HEK293 (cell line): ENCODE data around the gene MSRB1.

Experiments used
- CTCF ChIA-PET: fragments of 350-600 bp; formaldehyde crosslinking; extraction: SDS; loops from one replicate; lab custom pipeline; 2021; ENCODE audit warnings: antibody characterized with exemption; lab: Yijun Ruan, JAX
- POLR2A ChIA-PET: fragments of 300-600 bp; formaldehyde crosslinking; extraction: SDS; loops from one replicate; lab custom pipeline; 2020; ENCODE audit warnings: antibody characterized with exemption, inconsistent platforms; lab: Yijun Ruan, JAX
- H3K27ac ChIP-seq: fragments of 200-500 bp; sonication (Bioruptor generic); 2 replicates; pipeline ENCODE4 v1.5.1; 2014; ENCODE audit warnings: low read depth, low read length, control low read depth, inconsistent platforms; ENCODE audit errors: extremely low read depth
- H3K36me3 ChIP-seq, 2 experiments: fragments of 200-500 bp in 1 of 2; sonication (Bioruptor generic) in 1 of 2; 1 replicate in 1 of 2; 2 replicates in 1 of 2; pipeline ENCODE4 v1.5.1; 2014 to 2017; ENCODE audit warnings: inconsistent platforms in 2 of 2, low read length in 2 of 2; ENCODE audit not compliant: control insufficient read depth in 2 of 2, insufficient read depth in 1 of 2
- H3K4me1 ChIP-seq: fragments of 200-500 bp; sonication (Bioruptor generic); 2 replicates; pipeline ENCODE4 v1.5.1; 2014; ENCODE audit warnings: mild to moderate bottlenecking, low read length, inconsistent platforms; ENCODE audit not compliant: control insufficient read depth, insufficient read depth
- H3K4me3 ChIP-seq: 2 replicates; pipeline ENCODE4 v1.5.1; 2011; ENCODE audit warnings: low read depth, mild to moderate bottlenecking, control low read depth, low read length, moderate library complexity
- H3K9me3 ChIP-seq: fragments of 200-500 bp; sonication (Bioruptor generic); 2 replicates; pipeline ENCODE4 v1.5.1; 2014; ENCODE audit warnings: low read depth, low read length, inconsistent platforms; ENCODE audit not compliant: control insufficient read depth, insufficient read depth
- KLF10 ChIP-seq: fragments of 450-650 bp; IDR thresholded peaks from 2 replicates; pipeline ENCODE4 v1.5.1; 2018; ENCODE audit warnings: missing biosample characterization, mild to moderate bottlenecking, missing genetic modification characterization
- MEIS1 ChIP-seq: sonication (generic); formaldehyde crosslinking; IDR thresholded peaks from 2 replicates; pipeline ENCODE4 v1.8.1; 2022; ENCODE audit warnings: missing genetic modification reagents, mild to moderate bottlenecking, borderline replicate concordance
- PRDM10 ChIP-seq: fragments of 450-650 bp; formaldehyde crosslinking; IDR thresholded peaks from 2 replicates; pipeline ENCODE4 v1.5.1; 2016; ENCODE audit warnings: missing biosample characterization, missing genetic modification characterization
- ZBTB8A ChIP-seq: fragments of 450-650 bp; formaldehyde crosslinking; IDR thresholded peaks from 2 replicates; pipeline ENCODE4 v1.5.1; 2016; ENCODE audit warnings: missing biosample characterization, missing genetic modification characterization
- ZIC2 ChIP-seq: fragments of 450-650 bp; formaldehyde crosslinking; IDR thresholded peaks from 2 replicates; pipeline ENCODE4 v1.5.1; 2016; ENCODE audit warnings: missing biosample characterization, missing genetic modification characterization
- ZNF146 ChIP-seq: fragments of 450-650 bp; formaldehyde crosslinking; IDR thresholded peaks from 2 replicates; pipeline ENCODE4 v1.5.1; 2016; ENCODE audit warnings: missing biosample characterization, missing genetic modification characterization
- ZNF148 ChIP-seq: fragments of 450-650 bp; formaldehyde crosslinking; IDR thresholded peaks from 2 replicates; pipeline ENCODE4 v1.5.0; 2017; ENCODE audit warnings: missing biosample characterization, missing genetic modification characterization, borderline replicate concordance
- ZNF2 ChIP-seq: fragments of 450-650 bp; formaldehyde crosslinking; IDR thresholded peaks from 2 replicates; pipeline ENCODE4 v1.5.1; 2016; ENCODE audit warnings: missing biosample characterization, missing genetic modification characterization
- ZNF266 ChIP-seq: fragments of 450-650 bp; formaldehyde crosslinking; IDR thresholded peaks from 2 replicates; pipeline ENCODE4 v1.5.1; 2016; ENCODE audit warnings: missing biosample characterization, missing genetic modification characterization, low read depth
- ZNF530 ChIP-seq: fragments of 450-650 bp; formaldehyde crosslinking; IDR thresholded peaks from 2 replicates; pipeline ENCODE4 v1.5.1; 2016; ENCODE audit warnings: low read depth, missing biosample characterization, missing genetic modification characterization
- ZNF654 ChIP-seq: fragments of 450-650 bp; formaldehyde crosslinking; IDR thresholded peaks from 2 replicates; pipeline ENCODE4 v1.5.1; 2016; ENCODE audit warnings: low read depth, missing biosample characterization, missing genetic modification characterization
- ZSCAN4 ChIP-seq: fragments of 450-650 bp; formaldehyde crosslinking; IDR thresholded peaks from 2 replicates; pipeline ENCODE4 v1.5.1; 2017; ENCODE audit warnings: missing biosample characterization, missing genetic modification characterization
- TF ChIP-seq, protein P1 (sequence below): fragments of 450-650 bp; formaldehyde crosslinking; IDR thresholded peaks from 2 replicates; pipeline ENCODE4 v1.5.1; 2016; ENCODE audit warnings: missing biosample characterization, missing genetic modification characterization
- TF ChIP-seq, protein P2 (sequence below): fragments of 450-650 bp; formaldehyde crosslinking; IDR thresholded peaks from 2 replicates; pipeline ENCODE4 v1.5.1; 2016; ENCODE audit warnings: missing biosample characterization, missing genetic modification characterization, low read depth

MSRB1 gene

DNA sequence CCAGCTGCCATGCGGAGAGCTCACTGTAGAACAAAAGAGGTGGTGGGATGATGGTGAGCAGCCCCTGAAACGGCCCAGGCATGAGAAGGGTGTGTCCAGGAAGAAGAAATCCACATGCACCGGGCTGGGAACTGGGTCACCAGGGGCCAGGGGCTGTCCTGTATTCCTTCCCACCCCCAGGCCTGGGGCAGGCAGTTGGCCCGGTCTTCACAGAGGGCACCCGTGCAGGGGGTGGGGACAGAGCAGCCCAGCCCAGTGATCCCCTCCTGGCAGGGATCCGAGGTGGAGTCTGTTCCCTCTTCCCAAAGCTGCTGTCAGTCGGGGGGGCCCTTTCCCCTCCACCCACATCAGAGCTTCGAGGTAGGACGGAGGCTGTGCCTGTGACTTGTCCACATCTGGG lies 34.0 kb downstream of the MSRB1 start (continued):
- TF ChIP-seq, protein P1, sequence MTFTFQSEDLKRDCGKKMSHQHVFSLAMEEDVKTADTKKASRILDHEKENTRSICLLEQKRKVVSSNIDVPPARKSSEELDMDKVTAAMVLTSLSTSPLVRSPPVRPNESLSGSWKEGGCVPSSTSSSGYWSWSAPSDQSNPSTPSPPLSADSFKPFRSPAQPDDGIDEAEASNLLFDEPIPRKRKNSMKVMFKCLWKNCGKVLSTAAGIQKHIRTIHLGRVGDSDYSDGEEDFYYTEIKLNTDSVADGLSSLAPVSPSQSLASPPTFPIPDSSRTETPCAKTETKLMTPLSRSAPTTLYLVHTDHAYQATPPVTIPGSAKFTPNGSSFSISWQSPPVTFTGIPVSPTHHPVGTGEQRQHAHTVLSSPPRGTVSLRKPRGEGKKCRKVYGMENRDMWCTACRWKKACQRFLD, result no peak

- Histone ChIP-seq H3K4me1 (no peaks in the 10 kb centered on the region), H3K4me3 (no peak overlapping the region), H3K27ac (no peak overlapping the region), H3K9me3 (no peaks in the 10 kb centered on the region), H3K36me3 (no peaks in the 10 kb centered on the region)
- CTCF ChIA-PET, result interaction anchor here (1.3 to 1.8 kb wide), 2 partner anchors 15 to 21 kb away, joined by 4 to 6 read pairs; no protein-coding TSS in a partner anchor
- POLR2A ChIA-PET, result interaction anchor here (1.8 kb wide), 1 partner anchor 15 kb away, joined by 3 read pairs; no protein-coding TSS in a partner anchor
- no peak for TF ChIP-seq ZSCAN4
- TF ChIP-seq PRDM10 (tag by site-specific recombination), result no peak
- TF ChIP-seq ZNF266 (tag by site-specific recombination), result no peak
- no peak for TF ChIP-seq ZNF2 (tag by site-specific recombination)
- TF ChIP-seq ZNF146 (tag by site-specific recombination), result no peak
- no peak for TF ChIP-seq KLF10 (tag by site-specific recombination)
- TF ChIP-seq MEIS1, result no peak
- no peak for TF ChIP-seq ZNF654 (tag by site-specific recombination)
- no peak for TF ChIP-seq ZNF530 (tag by site-specific recombination)
- TF ChIP-seq, protein P2, sequence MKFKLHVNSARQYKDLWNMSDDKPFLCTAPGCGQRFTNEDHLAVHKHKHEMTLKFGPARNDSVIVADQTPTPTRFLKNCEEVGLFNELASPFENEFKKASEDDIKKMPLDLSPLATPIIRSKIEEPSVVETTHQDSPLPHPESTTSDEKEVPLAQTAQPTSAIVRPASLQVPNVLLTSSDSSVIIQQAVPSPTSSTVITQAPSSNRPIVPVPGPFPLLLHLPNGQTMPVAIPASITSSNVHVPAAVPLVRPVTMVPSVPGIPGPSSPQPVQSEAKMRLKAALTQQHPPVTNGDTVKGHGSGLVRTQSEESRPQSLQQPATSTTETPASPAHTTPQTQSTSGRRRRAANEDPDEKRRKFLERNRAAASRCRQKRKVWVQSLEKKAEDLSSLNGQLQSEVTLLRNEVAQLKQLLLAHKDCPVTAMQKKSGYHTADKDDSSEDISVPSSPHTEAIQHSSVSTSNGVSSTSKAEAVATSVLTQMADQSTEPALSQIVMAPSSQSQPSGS (tag by site-specific recombination), result no peak
- no peak for TF ChIP-seq ZIC2 (tag by site-specific recombination)
- TF ChIP-seq ZBTB8A (tag by site-specific recombination), result no peak
- no peak for TF ChIP-seq ZNF148 (tag by site-specific recombination)
Observed at GRCh38 chr16:1908184-1908583, 34.8 kb downstream of the MSRB1 start.
